HepG2 (cell line): Measurements from ENCODE around the gene TEX29.

Source experiments
- HOXD1 ChIP-seq: sonication (generic); formaldehyde crosslinking; IDR thresholded peaks from 2 replicates; pipeline ENCODE4 v1.5.0; 2020; ENCODE audit warnings: missing genetic modification reagents
- PAF1 ChIP-seq: IDR thresholded peaks from 2 replicates; pipeline ENCODE4 v1.6.1; 2016; ENCODE audit warnings: missing genetic modification reagents, missing compliant biosample characterization
- RBM22 ChIP-seq: fragments of 200-400 bp; formaldehyde crosslinking; optimal IDR thresholded peaks from 2 replicates; pipeline ENCODE3; 2017; ENCODE audit warnings: mild to moderate bottlenecking, low read length, moderate library complexity
- SETDB1 ChIP-seq: sonication (generic); formaldehyde crosslinking; IDR thresholded peaks from 2 replicates; pipeline ENCODE4 v1.5.1; 2020; ENCODE audit warnings: missing genetic modification reagents, mild to moderate bottlenecking, borderline replicate concordance
- SIN3A ChIP-seq: IDR thresholded peaks from 2 replicates; pipeline ENCODE4 v1.6.1; 2011; ENCODE audit warnings: low read depth, mild to moderate bottlenecking, control low read depth, low read length, borderline replicate concordance
- SIX4 ChIP-seq: sonication (generic); formaldehyde crosslinking; IDR thresholded peaks from 2 replicates; pipeline ENCODE4 v1.4.0; 2020; ENCODE audit warnings: missing genetic modification reagents
- SNAI1 ChIP-seq: sonication (generic); formaldehyde crosslinking; IDR thresholded peaks from 2 replicates; pipeline ENCODE4 v1.5.0; 2020; ENCODE audit warnings: mild to moderate bottlenecking, missing genetic modification reagents, borderline replicate concordance
- TF ChIP-seq, protein P1 (sequence below): sonication (generic); formaldehyde crosslinking; IDR thresholded peaks from 2 replicates; pipeline ENCODE4 v1.5.0; 2020; ENCODE audit warnings: missing genetic modification reagents
- TF ChIP-seq, protein P2 (sequence below): sonication (generic); formaldehyde crosslinking; IDR thresholded peaks from 2 replicates; pipeline ENCODE4 v1.5.0; 2020; ENCODE audit warnings: mild to moderate bottlenecking, missing genetic modification reagents, moderate library complexity

DNA sequence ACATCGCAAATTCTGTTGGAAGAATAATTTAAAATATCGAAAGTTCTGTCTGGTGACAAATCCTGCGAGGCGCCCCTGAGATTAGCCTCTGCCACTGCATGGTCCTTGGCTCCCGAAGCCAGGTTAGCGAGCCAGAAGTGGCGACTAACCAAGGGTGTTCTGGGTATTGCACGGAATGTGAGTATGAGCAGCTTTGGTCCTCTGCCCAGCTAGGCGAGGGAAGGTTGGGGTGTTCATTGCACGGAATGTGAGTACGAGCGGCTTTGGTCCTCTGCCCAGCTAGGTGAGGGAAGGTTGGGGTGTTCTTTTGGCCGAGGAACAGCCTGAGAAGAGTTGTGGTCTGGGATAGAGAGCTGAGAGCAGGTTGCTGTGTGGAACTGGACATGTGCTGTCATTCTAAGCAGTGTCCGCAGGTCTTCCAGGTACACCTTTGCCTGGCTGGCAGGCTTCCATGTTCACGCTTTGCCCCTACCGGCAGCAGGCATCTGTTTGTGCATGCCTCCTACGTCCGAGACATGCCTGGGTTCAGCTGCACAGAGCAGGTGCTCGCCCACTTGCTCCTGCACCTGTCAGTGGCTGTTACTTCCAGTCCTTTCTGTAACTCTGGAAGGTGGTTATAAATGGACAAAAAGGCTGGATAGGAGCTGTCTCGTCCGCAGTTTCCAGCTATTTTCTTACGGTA lies 18.3 kb upstream of the TEX29 start:
- TF ChIP-seq, protein P1, sequence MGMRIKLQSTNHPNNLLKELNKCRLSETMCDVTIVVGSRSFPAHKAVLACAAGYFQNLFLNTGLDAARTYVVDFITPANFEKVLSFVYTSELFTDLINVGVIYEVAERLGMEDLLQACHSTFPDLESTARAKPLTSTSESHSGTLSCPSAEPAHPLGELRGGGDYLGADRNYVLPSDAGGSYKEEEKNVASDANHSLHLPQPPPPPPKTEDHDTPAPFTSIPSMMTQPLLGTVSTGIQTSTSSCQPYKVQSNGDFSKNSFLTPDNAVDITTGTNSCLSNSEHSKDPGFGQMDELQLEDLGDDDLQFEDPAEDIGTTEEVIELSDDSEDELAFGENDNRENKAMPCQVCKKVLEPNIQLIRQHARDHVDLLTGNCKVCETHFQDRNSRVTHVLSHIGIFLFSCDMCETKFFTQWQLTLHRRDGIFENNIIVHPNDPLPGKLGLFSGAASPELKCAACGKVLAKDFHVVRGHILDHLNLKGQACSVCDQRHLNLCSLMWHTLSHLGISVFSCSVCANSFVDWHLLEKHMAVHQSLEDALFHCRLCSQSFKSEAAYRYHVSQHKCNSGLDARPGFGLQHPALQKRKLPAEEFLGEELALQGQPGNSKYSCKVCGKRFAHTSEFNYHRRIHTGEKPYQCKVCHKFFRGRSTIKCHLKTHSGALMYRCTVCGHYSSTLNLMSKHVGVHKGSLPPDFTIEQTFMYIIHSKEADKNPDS = no peak
- no peak for TF ChIP-seq SIX4 (CRISPR knock-in tag)
- TF ChIP-seq HOXD1 (CRISPR knock-in tag) = no peak
- TF ChIP-seq, protein P2, sequence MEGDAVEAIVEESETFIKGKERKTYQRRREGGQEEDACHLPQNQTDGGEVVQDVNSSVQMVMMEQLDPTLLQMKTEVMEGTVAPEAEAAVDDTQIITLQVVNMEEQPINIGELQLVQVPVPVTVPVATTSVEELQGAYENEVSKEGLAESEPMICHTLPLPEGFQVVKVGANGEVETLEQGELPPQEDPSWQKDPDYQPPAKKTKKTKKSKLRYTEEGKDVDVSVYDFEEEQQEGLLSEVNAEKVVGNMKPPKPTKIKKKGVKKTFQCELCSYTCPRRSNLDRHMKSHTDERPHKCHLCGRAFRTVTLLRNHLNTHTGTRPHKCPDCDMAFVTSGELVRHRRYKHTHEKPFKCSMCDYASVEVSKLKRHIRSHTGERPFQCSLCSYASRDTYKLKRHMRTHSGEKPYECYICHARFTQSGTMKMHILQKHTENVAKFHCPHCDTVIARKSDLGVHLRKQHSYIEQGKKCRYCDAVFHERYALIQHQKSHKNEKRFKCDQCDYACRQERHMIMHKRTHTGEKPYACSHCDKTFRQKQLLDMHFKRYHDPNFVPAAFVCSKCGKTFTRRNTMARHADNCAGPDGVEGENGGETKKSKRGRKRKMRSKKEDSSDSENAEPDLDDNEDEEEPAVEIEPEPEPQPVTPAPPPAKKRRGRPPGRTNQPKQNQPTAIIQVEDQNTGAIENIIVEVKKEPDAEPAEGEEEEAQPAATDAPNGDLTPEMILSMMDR (CRISPR knock-in tag) = no peak
- TF ChIP-seq SIN3A = no peak
- no peak for TF ChIP-seq PAF1
- no peak for TF ChIP-seq SNAI1 (CRISPR knock-in tag)
- no peak for TF ChIP-seq SETDB1 (CRISPR knock-in tag)
- TF ChIP-seq RBM22 = no peak
